ENCODE data around the gene TFAP2B.

TFAP2B gene

GRCh38 chr6:50884364-50884763 is 65.7 kb downstream of the TFAP2B start:
- Histone ChIP-seq H3K27me3 (no peaks in the 10 kb centered on the region), H3K4me2 (no peak overlapping the region), H3K36me3 (no peaks in the 10 kb centered on the region), H3K27ac (no peak overlapping the region), H3K9ac (no peak overlapping the region), H3K4me3 (no peak overlapping the region), H3K9me3 (replicated peaks in 1 of 11) (no peaks in the 10 kb centered on the region), H4K20me1 (no peaks in the 10 kb centered on the region), H3K4me1 (no peaks in the 10 kb centered on the region)
- no peak for TF ChIP-seq Cebpa-rat (IDR thresholded peaks at IDR 0.05)

- H3K4me1 ChIP-seq = no peaks in the 10 kb centered on the region
- no peak overlapping the region for H3K4me3 ChIP-seq
- no peak overlapping the region for H3K4me2 ChIP-seq
- no peak overlapping the region for H3K27ac ChIP-seq
- H3K9ac ChIP-seq = no peak overlapping the region
- TF ChIP-seq Cebpa-rat (IDR thresholded peaks at IDR 0.05) = no peak
- H3K27me3 ChIP-seq = no peaks in the 10 kb centered on the region
- no peaks in the 10 kb centered on the region for H4K20me1 ChIP-seq
- no peaks in the 10 kb centered on the region for H3K9me3 ChIP-seq (replicated peaks in 1 of 11)
- no peaks in the 10 kb centered on the region for H3K36me3 ChIP-seq
Observed at GRCh38 chr6:50887112-50887511, 68.4 kb downstream of the TFAP2B start.

GRCh38 chr6:50889497-50889896 is 70.8 kb downstream of the TFAP2B start:
- H3K4me1 ChIP-seq = no peaks in the 10 kb centered on the region
- no peak overlapping the region for H3K27ac ChIP-seq
- H3K4me3 ChIP-seq = no peak overlapping the region
- no peak for TF ChIP-seq Cebpa-rat (IDR thresholded peaks at IDR 0.05)
- H3K36me3 ChIP-seq = no peaks in the 10 kb centered on the region
- no peaks in the 10 kb centered on the region for H4K20me1 ChIP-seq
- no peak overlapping the region for H3K9ac ChIP-seq
- no peak overlapping the region for H3K4me2 ChIP-seq
- no peaks in the 10 kb centered on the region for H3K9me3 ChIP-seq (replicated peaks in 1 of 11)
- H3K27me3 ChIP-seq = no peaks in the 10 kb centered on the region

GRCh38 chr6:50889935-50890334 is 71.3 kb downstream of the TFAP2B start:
- H3K9me3 ChIP-seq (replicated peaks in 1 of 11) = 0 out of 22 replicates have a peak, but pooled peaks cover 0 to 2% (median 0%) of the 10 kb centered on the region in 11 experiments
- H3K4me2 ChIP-seq = no peak overlapping the region
- no peak for TF ChIP-seq Cebpa-rat (IDR thresholded peaks at IDR 0.05)
- no peaks in the 10 kb centered on the region for H3K4me1 ChIP-seq
- H3K36me3 ChIP-seq = no peaks in the 10 kb centered on the region
- no peaks in the 10 kb centered on the region for H3K27me3 ChIP-seq
- H3K9ac ChIP-seq = no peak overlapping the region
- no peak overlapping the region for H3K4me3 ChIP-seq
- H3K27ac ChIP-seq = no peak overlapping the region
- H4K20me1 ChIP-seq = no peaks in the 10 kb centered on the region

GRCh38 chr6:50890579-50890978 is 71.9 kb downstream of the TFAP2B start:
- H3K27me3 ChIP-seq = no peaks in the 10 kb centered on the region
- no peaks in the 10 kb centered on the region for H4K20me1 ChIP-seq
- no peaks in the 10 kb centered on the region for H3K36me3 ChIP-seq
- TF ChIP-seq Cebpa-rat (IDR thresholded peaks at IDR 0.05) = no peak
- H3K4me1 ChIP-seq = no peaks in the 10 kb centered on the region
- H3K27ac ChIP-seq = no peak overlapping the region
- 0 out of 22 replicates have a peak, but pooled peaks cover 0 to 4% (median 0%) of the 10 kb centered on the region in 11 experiments for H3K9me3 ChIP-seq (replicated peaks in 1 of 11)
- no peak overlapping the region for H3K4me2 ChIP-seq
- H3K9ac ChIP-seq = no peak overlapping the region
- no peak overlapping the region for H3K4me3 ChIP-seq

GRCh38 chr6:50891290-50891689 is 72.6 kb downstream of the TFAP2B start:
- H3K9ac ChIP-seq = no peak overlapping the region
- no peak overlapping the region for H3K4me3 ChIP-seq
- 0 out of 22 replicates have a peak, but pooled peaks cover 0 to 4% (median 0%) of the 10 kb centered on the region in 11 experiments for H3K9me3 ChIP-seq (replicated peaks in 1 of 11)
- H3K27ac ChIP-seq = no peak overlapping the region
- no peaks in the 10 kb centered on the region for H3K36me3 ChIP-seq
- no peaks in the 10 kb centered on the region for H3K4me1 ChIP-seq
- TF ChIP-seq Cebpa-rat (IDR thresholded peaks at IDR 0.05) = no peak
- H4K20me1 ChIP-seq = no peaks in the 10 kb centered on the region
- no peak overlapping the region for H3K4me2 ChIP-seq
- H3K27me3 ChIP-seq = no peaks in the 10 kb centered on the region

Measured in BLaER1 treated with 17β-estradiol and CSF1 and Interleukin-3, amounts not matched to agents 10 nM and 100 nM (cell line).